ENCODE measurements around the gene NXT2. TPM values are rescaled to one million over a fixed set of nuclear protein-coding genes. Genes with fewer than 3 reads are reported as not detected.

Gene NXT2
- total RNA-seq, 1 donor from 2014 or later, result 2.1 TPM

- H3K27me3 ChIP-seq (ENCODE audit: low read depth), result no peaks in the 10 kb centered on the region
- no peak overlapping the region for H3K27ac ChIP-seq (replicated peaks)
- no peaks in the 10 kb centered on the region for H3K4me1 ChIP-seq
- no peak for TF ChIP-seq CTCF (IDR thresholded peaks at IDR 0.05; ENCODE audit: borderline replicate concordance)
- H3K4me3 ChIP-seq, result no peak overlapping the region
- no peaks in the 10 kb centered on the region for H3K9me3 ChIP-seq (replicated peaks)
- intact Hi-C loops (cut with micrococcal nuclease), result no loop called here
- no peaks in the 10 kb centered on the region for H3K36me3 ChIP-seq
- no peak for DNase-seq
These were observed 27.7 kb upstream of the NXT2 start for GRCh38 chrX:109508915-109509314.

DNA sequence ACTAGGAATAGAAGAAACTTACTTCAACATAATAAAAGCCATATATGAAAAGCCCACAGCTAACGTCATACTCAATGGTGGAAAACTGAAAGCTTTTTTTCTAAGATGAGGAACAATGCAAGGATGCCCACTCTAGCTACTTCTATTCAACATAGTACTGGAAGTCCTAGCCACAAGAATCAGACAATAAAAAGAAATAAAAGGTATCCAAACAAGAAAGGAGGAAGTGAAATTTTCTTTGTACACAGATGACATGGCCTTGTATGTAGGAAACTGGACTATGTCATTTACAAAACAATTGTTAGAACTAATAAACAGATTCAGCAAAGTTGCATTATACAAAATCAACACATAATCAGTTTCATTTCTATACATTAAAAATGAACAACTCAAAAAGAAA, 25.5 kb upstream of the NXT2 start:
- Histone ChIP-seq H3K9me3 (replicated peaks) (no peaks in the 10 kb centered on the region), H3K4me1 (no peaks in the 10 kb centered on the region), H3K4me3 (no peak overlapping the region), H3K27ac (replicated peaks) (no peak overlapping the region), H3K36me3 (no peaks in the 10 kb centered on the region), H3K27me3 (ENCODE audit: low read depth) (no peaks in the 10 kb centered on the region)
- no peak for DNase-seq
- no peak for TF ChIP-seq CTCF (IDR thresholded peaks at IDR 0.05; ENCODE audit: borderline replicate concordance)
- intact Hi-C loops (cut with micrococcal nuclease), result no loop called here

DNA sequence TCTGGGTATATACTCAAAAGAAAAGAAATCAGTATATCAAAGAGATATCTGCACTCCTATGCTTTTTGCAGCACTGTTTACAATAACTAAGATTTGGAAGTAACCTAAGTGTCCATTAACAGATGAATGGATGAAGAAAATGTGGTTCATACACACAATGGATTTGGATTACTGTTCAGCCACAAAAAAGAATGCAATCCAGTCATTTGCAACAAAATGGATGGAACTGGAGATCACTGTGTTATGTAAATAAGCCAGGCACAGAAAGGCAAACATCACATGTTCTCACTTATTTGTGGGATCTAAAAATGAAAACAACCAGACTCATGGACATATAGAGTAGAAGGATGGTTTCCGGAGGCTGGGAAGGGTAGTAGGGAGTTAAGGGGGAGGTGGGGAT, 17.6 kb upstream of the NXT2 start:
- Histone ChIP-seq H3K4me3 (no peak overlapping the region), H3K4me1 (no peaks in the 10 kb centered on the region), H3K36me3 (no peaks in the 10 kb centered on the region), H3K9me3 (replicated peaks) (no peaks in the 10 kb centered on the region), H3K27me3 (ENCODE audit: low read depth) (no peaks in the 10 kb centered on the region), H3K27ac (replicated peaks) (no peak overlapping the region)
- intact Hi-C loops (cut with micrococcal nuclease), result no loop called here
- DNase-seq, result no peak
- TF ChIP-seq CTCF (IDR thresholded peaks at IDR 0.05; ENCODE audit: borderline replicate concordance), result no peak

GRCh38 chrX:109533005-109533404, 3.6 kb upstream of the NXT2 start:
- Histone ChIP-seq H3K4me1 (peaks cover 4% of the 10 kb centered on the region), H3K9me3 (replicated peaks) (no peaks in the 10 kb centered on the region), H3K4me3 (no peak overlapping the region), H3K27me3 (ENCODE audit: low read depth) (peaks cover 7% of the 10 kb centered on the region), H3K27ac (replicated peaks) (no peak overlapping the region), H3K36me3 (no peaks in the 10 kb centered on the region)
- intact Hi-C loops (cut with micrococcal nuclease), result no loop called here
- TF ChIP-seq CTCF (IDR thresholded peaks at IDR 0.05; ENCODE audit: borderline replicate concordance), result no peak
- no peak for DNase-seq

DNA sequence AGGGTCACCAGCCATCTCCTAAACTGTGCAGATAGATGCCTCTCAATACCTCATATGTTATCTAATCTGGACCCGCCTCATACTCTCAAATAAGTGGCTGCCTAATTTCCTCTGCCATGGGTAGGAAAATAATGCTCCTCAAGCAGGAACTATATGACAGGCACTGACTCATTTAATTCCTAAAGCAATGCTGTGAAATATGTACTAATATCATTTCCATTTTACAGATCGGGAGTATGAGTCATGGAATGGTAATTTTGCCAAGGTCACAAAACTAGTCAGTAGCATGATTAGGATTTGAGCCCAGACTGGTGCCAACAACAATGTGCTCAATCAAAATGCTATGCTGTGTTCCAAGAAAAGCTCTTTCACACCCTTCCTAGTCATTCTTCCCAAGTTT, 3.0 kb upstream of the NXT2 start:
- Histone ChIP-seq H3K4me3 (no peak overlapping the region), H3K27me3 (ENCODE audit: low read depth) (peaks cover 7% of the 10 kb centered on the region), H3K27ac (replicated peaks) (no peak overlapping the region), H3K4me1 (peaks cover 4% of the 10 kb centered on the region), H3K9me3 (replicated peaks) (no peaks in the 10 kb centered on the region), H3K36me3 (no peaks in the 10 kb centered on the region)
- TF ChIP-seq CTCF (IDR thresholded peaks at IDR 0.05; ENCODE audit: borderline replicate concordance), result no peak
- DNase-seq, result no peak
- intact Hi-C loops (cut with micrococcal nuclease), result no loop called here

DNA sequence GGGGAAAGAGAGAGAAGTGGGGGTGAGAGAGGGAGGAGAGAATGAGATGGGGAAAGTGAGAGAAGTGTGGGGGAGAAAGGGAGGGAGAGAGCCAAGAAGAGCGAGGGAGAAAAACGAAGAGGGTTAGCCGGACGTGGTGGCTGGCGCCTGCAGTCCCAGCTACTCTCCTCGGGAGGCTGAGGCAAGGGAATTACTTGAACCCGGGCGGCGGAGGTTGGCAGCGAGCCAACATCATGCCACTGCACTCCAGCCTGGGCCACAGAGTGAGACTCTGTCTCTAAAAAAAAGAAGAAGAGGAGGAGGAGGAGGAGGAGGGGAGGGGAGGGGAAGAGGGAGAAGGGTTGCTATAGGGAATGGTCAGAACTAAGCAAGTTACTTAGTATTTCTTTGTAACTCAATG, 1.7 kb upstream of the NXT2 start:
- TF ChIP-seq CTCF (IDR thresholded peaks at IDR 0.05; ENCODE audit: borderline replicate concordance), result no peak
- Histone ChIP-seq H3K4me3 (no peak overlapping the region), H3K36me3 (no peaks in the 10 kb centered on the region), H3K9me3 (replicated peaks) (no peaks in the 10 kb centered on the region), H3K27me3 (ENCODE audit: low read depth) (no peaks in the 10 kb centered on the region), H3K4me1 (peaks cover 4% of the 10 kb centered on the region), H3K27ac (replicated peaks) (no peak overlapping the region)
- intact Hi-C loops (cut with micrococcal nuclease), result no loop called here
- no peak for DNase-seq
